Fibroblast of lung (primary cell): ENCODE data around the gene TMEM132E.

Experiments used
- CTCF ChIP-seq, 2 donors: IDR thresholded peaks in 1 of 2; conservative IDR thresholded peaks in 1 of 2; 1 replicate in 1 of 2; 2 replicates in 1 of 2; pipeline ENCODE4 v1.5.1; 2011 to 2012; ENCODE audit warnings: low read length in 2 of 2, control low read depth in 1 of 2, inconsistent platforms in 1 of 2, low read depth in 1 of 2, mild to moderate bottlenecking in 1 of 2
- EZH2 ChIP-seq: IDR thresholded peaks from 2 replicates; pipeline ENCODE4 v1.5.1; 2012; ENCODE audit warnings: low read length, control low read depth, mild to moderate bottlenecking; ENCODE audit errors: missing control alignments

GRCh38 chr17:34581446-34582184 is 2.2 kb downstream of the TMEM132E start:
- TF ChIP-seq CTCF (conservative IDR thresholded peaks at IDR 0.05 in 1 of 2, IDR thresholded peaks at IDR 0.05 in 1 of 2; ENCODE audit: low read depth in 1 of 2, low read length in 2 of 2) (no peak), EZH2 (no peak)
